A549 (cell line): ENCODE results near the gene PAX1. TPM values are rescaled to one million over a fixed set of nuclear protein-coding genes. Genes with fewer than 3 reads are reported as not detected.

ENCODE experiments used
- ATAC-seq, 2 experiments: fragments of 200-7000 bp in 1 of 2; fragments of >200 bp in 1 of 2; cut with Nextera tagmentation in 1 of 2; cut with Tn5 transposase in 1 of 2; 3 replicates each; pipeline versions ENCODE4 v1.8.0 to v1.9.1; 2018 to 2020; ENCODE audit warnings: mild to moderate bottlenecking in 1 of 2, moderate library complexity in 1 of 2
- CTCF ChIA-PET: fragments of 300-600 bp; sonication (Branson Sonifier 250); formaldehyde crosslinking; extraction: SDS; loops from one replicate; lab custom pipeline; 2021; ENCODE audit warnings: antibody characterized with exemption, inconsistent platforms; lab: Yijun Ruan, JAX
- POLR2A ChIA-PET: fragments of 350-600 bp; formaldehyde crosslinking; extraction: SDS; loops from one replicate; lab custom pipeline; 2021; ENCODE audit warnings: antibody characterized with exemption, inconsistent platforms; lab: Yijun Ruan, JAX
- DNase-seq, 2 experiments: peaks; one replicate each; pipeline versions ENCODE4 v3.0.0 to v3.0.0-alpha.2; 2011 to 2016; ENCODE audit warnings: low read depth in 1 of 2, low spot score in 1 of 2
- FAIRE-seq: peaks from 2 replicates; lab custom pipeline; 2011; peaks lifted over from hg19 to GRCh38; lab: Jason Lieb, UNC
- H3K27ac ChIP-seq, 2 experiments: fragments of >200 bp; sonication (Bioruptor Twin); formaldehyde crosslinking; 3 replicates each; pipeline ENCODE4 v1.5.1; 2016 to 2017
- H3K4me1 ChIP-seq: fragments of >200 bp; sonication (Bioruptor Twin); formaldehyde crosslinking; 3 replicates; pipeline ENCODE4 v1.6.1; 2016
- H3K4me2 ChIP-seq: fragments of >200 bp; sonication (Bioruptor Twin); formaldehyde crosslinking; 3 replicates; pipeline ENCODE4 v1.6.1; 2016
- H3K4me3 ChIP-seq: fragments of >200 bp; sonication (Bioruptor Twin); formaldehyde crosslinking; 3 replicates; pipeline ENCODE4 v1.5.1; 2016
- H3K9me3 ChIP-seq: fragments of >200 bp; sonication (Bioruptor Twin); formaldehyde crosslinking; 3 replicates; pipeline ENCODE4 v1.6.1; 2016
- BCL3 ChIP-seq: fragments of >200 bp; sonication (Bioruptor Twin); formaldehyde crosslinking; IDR thresholded peaks from 3 replicates; pipeline ENCODE4 v1.6.1; 2016
- CEBPB ChIP-seq, 2 experiments: fragments of >200 bp in 1 of 2; sonication (Bioruptor Twin) in 1 of 2; formaldehyde crosslinking in 1 of 2; IDR thresholded peaks; 2 replicates each; pipeline ENCODE4 v1.6.1; 2012 to 2016
- CHD2 ChIP-seq: fragments of 150-350 bp; IDR thresholded peaks from 2 replicates; pipeline ENCODE4 v1.6.1; 2014; ENCODE audit warnings: low read length; ENCODE audit not compliant: partially characterized antibody
- CHD4 ChIP-seq: fragments of 200-600 bp; sonication (generic); IDR thresholded peaks from 2 replicates; pipeline ENCODE4 v1.6.1; 2016; ENCODE audit warnings: antibody characterized with exemption, mild to moderate bottlenecking, borderline replicate concordance
- CTCF ChIP-seq: fragments of >200 bp; sonication (Bioruptor Twin); formaldehyde crosslinking; IDR thresholded peaks from 3 replicates; pipeline ENCODE4 v1.5.1; 2016
- E2F6 ChIP-seq: IDR thresholded peaks from 2 replicates; pipeline ENCODE4 v1.6.1; 2012; ENCODE audit warnings: low read depth, borderline replicate concordance
- EP300 ChIP-seq, 2 experiments: fragments of >200 bp; sonication (Bioruptor Twin); formaldehyde crosslinking; IDR thresholded peaks; 2 replicates in 1 of 2; 3 replicates in 1 of 2; pipeline ENCODE4 v1.6.1; 2016 to 2017
- FOSL2 ChIP-seq, 2 experiments: fragments of 450-650 bp in 1 of 2; fragments of >200 bp in 1 of 2; sonication (Bioruptor Twin) in 1 of 2; formaldehyde crosslinking; IDR thresholded peaks; 2 replicates each; pipeline versions ENCODE4 v1.5.0 to v1.6.1; 2016 to 2020; ENCODE audit warnings: mild to moderate bottlenecking in 1 of 2, moderate library complexity in 1 of 2
- FOXS1 ChIP-seq: fragments of 250-450 bp; sonication (Bioruptor Pico); IDR thresholded peaks from 2 replicates; pipeline ENCODE4 v1.5.0; 2020; ENCODE audit warnings: mild to moderate bottlenecking, moderate library complexity
- GATA3 ChIP-seq: IDR thresholded peaks from 2 replicates; pipeline ENCODE4 v1.6.1; 2012; ENCODE audit warnings: borderline replicate concordance
- HEYL ChIP-seq: fragments of 250-450 bp; sonication (Bioruptor Pico); IDR thresholded peaks from 2 replicates; pipeline ENCODE4 v1.8.0; 2021; ENCODE audit warnings: mild to moderate bottlenecking, moderate library complexity
- HOXA7 ChIP-seq: fragments of 250-450 bp; sonication (Bioruptor Pico); IDR thresholded peaks from 2 replicates; pipeline ENCODE4 v1.5.0; 2020; ENCODE audit warnings: mild to moderate bottlenecking, moderate library complexity
- JUN ChIP-seq, 2 experiments: fragments of >200 bp; sonication (Bioruptor Twin); formaldehyde crosslinking; IDR thresholded peaks; 2 replicates in 1 of 2; 3 replicates in 1 of 2; pipeline ENCODE4 v1.6.1; 2016 to 2017
- KDM1A ChIP-seq: fragments of 200-600 bp; sonication (generic); IDR thresholded peaks from 2 replicates; pipeline ENCODE4 v1.6.1; 2016; ENCODE audit warnings: low read depth, mild to moderate bottlenecking
- MAX ChIP-seq: IDR thresholded peaks from 2 replicates; pipeline ENCODE4 v1.6.1; 2012
- POLR2AphosphoS2 ChIP-seq: conservative IDR thresholded peaks from 2 replicates; pipeline ENCODE4 v1.6.1; 2012; ENCODE audit warnings: low read length, improper control_type of control experiment, inconsistent platforms
- RAD21 ChIP-seq, 2 experiments: fragments of >200 bp in 1 of 2; sonication (Bioruptor Twin) in 1 of 2; formaldehyde crosslinking in 1 of 2; IDR thresholded peaks in 1 of 2; conservative IDR thresholded peaks in 1 of 2; 2 replicates in 1 of 2; 3 replicates in 1 of 2; pipeline ENCODE4 v1.6.1; 2012 to 2018; ENCODE audit warnings: inconsistent platforms in 1 of 2
- RARB ChIP-seq: fragments of 250-450 bp; sonication (Bioruptor Pico); IDR thresholded peaks from 2 replicates; pipeline ENCODE4 v1.8.0; 2021; ENCODE audit warnings: mild to moderate bottlenecking, moderate library complexity
- RFX5 ChIP-seq: fragments of 450-650 bp; IDR thresholded peaks from 2 replicates; pipeline ENCODE4 v1.7.1; 2014; ENCODE audit warnings: antibody characterized with exemption, mild to moderate bottlenecking, moderate library complexity
- SMC3 ChIP-seq: fragments of >200 bp; sonication (Bioruptor Twin); formaldehyde crosslinking; IDR thresholded peaks from 3 replicates; pipeline ENCODE4 v1.6.1; 2018; ENCODE audit warnings: inconsistent platforms
- TFCP2L1 ChIP-seq: fragments of 250-450 bp; sonication (Bioruptor Pico); IDR thresholded peaks from 2 replicates; pipeline ENCODE4 v1.5.0; 2021; ENCODE audit warnings: mild to moderate bottlenecking
- ZC3H11A ChIP-seq: fragments of 450-650 bp; IDR thresholded peaks from 2 replicates; pipeline ENCODE4 v1.6.1; 2014; ENCODE audit warnings: antibody characterized with exemption, mild to moderate bottlenecking
- ZNF302 ChIP-seq: fragments of 250-450 bp; sonication (Bioruptor Pico); IDR thresholded peaks from 2 replicates; pipeline ENCODE4 v1.9.0; 2021; ENCODE audit warnings: inconsistent platforms, mild to moderate bottlenecking, moderate library complexity
- WGBS: methylation state at CpG from one replicate; pipeline ENCODE4 v1.1.6; 2017; ENCODE audit errors: missing lambda C conversion rate; 5-methylcytosine and 5-hydroxymethylcytosine counted together
- polyA plus RNA-seq, 4 experiments: library from polyadenylated mRNA; depleted of rRNA in 3 of 4; stranded (reverse); fragments of >200 nt; fragmentation: RNase III in 1 of 4; extraction: RNeasy Plus Mini Kit Qiagen cat#74134 plus additional on column Dnase treatment in 1 of 4; gene quantifications; 2 replicates in 3 of 4; 3 replicates in 1 of 4; pipeline ENCODE4 v1.2.3, GENCODE V29; 2011 to 2017

PAX1 gene
- polyA plus RNA-seq, 2 of the 4 experiments (the other 2 are of a cell fraction) = not detected

DNA sequence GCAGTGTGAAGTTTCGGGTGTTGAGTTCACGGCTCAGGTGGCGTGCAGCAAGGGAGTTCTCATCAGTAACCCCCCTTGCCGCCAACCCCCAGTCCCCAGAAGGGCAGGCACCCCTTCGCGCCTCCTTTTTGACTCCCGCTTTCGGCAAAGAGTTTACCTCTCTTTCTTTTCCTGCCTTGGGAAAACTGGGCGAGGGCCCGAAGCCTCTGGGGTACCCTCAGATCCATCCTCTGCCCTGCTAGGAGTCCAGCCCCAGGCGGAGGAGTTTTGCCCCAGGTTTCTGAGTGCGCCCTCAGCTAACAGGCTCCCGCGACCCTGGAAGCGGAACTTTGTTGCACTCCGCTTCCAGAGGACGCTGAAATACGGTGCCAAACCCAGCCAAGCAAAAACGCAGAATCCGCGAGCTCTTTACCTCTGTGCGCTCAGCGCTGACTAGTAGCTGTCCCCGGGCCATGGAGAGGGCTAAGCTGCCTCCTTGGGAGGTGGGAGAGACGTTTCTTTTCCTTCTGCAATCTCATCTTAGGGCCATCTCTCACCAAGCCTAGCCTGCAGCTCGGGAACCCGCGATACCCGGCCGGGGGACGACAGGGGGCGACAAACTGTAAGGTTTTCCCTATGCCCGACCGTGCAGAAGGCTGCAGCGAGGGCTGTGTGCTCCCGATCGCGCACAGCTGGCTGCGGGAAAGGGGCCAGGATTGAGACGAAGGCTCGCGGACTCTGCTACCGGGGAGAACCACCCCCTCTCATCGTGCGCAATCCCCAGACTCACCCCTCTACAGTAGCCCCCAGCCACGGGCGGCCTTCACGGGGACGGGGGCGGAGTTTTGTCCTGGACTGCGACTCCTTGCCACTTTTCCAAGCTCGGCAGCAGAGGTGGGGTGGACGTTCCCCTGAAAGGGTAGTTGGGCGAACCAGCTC, 2.7 kb upstream of the PAX1 start:
- no peaks in the 10 kb centered on the region; the same call in 2 of the 3 replicates for H3K9me3 ChIP-seq
- H3K27ac ChIP-seq = no peak overlapping the region
- peak overlapping the region; percentile 99 for H3K4me2 ChIP-seq
- ATAC-seq (peak; percentile 85 to 97), FAIRE-seq (no peak), DNase-seq (peak; percentile 65 to 69)
- TF ChIP-seq HEYL (CRISPR knock-in tag) (no peak), RAD21 (conservative IDR thresholded peaks at IDR 0.05 in 1 of 2, IDR thresholded peaks at IDR 0.05 in 1 of 2) (peak; percentile 55 to 65), E2F6 (0 out of 2 replicates have a peak, but pooled peaks have one; percentile 20), CHD4 (no peak), GATA3 (no peak), MAX (0 out of 2 replicates have a peak, but pooled peaks have one; percentile 25), CTCF (peak; percentile 66), SMC3 (peak; percentile 52; the same call in 2 of the 3 replicates)
- ChIA-PET CTCF (interaction anchor here (0.6 to 12.0 kb wide), 39 partner anchors 8 to 618 kb away, joined by 3 to 115 read pairs (median 4); no protein-coding TSS in a partner anchor), POLR2A (no interaction called here)
- H3K4me1 ChIP-seq = no peaks in the 10 kb centered on the region
- H3K4me3 ChIP-seq = peak overlapping the region; percentile 44
- WGBS = 24% methylated on average over 42 of the region's 54 CpGs

DNA sequence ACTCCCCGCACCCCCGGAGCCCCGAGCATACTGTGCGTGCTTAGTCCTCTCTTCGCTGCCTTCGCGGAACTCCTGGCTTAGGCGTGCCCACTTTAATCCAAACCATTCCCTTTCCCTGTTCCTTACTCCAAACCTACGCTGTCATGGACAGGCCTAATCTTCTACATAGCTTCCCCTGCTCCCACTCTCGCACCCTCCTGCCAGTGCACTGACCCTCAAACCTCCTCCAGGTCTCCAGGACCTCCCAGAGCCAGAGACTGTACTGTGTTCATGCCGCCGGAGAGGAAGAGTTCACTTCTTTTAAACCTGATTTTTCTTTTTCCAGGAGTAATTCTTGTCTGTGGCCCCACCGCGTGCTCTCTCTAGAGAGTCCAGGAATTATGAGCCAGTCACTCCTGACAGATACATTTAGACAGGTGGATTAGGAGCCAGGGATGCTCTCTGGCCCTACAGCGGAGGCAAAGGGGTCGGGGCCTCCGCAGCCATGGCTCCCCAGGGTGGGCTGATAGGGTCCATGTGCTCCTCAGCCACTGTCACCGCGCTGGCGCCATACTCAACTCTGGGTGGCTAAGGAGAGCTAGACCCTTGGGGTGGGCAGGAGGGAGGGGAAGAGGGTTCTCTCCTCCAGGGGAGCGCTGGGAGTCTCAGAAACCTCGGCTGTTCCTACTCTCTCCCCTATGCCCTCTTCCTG, 1.6 kb upstream of the PAX1 start:
- POLR2A ChIA-PET = no interaction called here
- WGBS = 46% methylated on average over 22 of the region's 22 CpGs
- no peak overlapping the region for H3K27ac ChIP-seq

More for the DNA sequence above, 1.6 kb upstream of the PAX1 start:
- TF ChIP-seq JUN (IDR thresholded peaks at IDR 0.05) (no peak), KDM1A (no peak), CEBPB (IDR thresholded peaks at IDR 0.05) (no peak), ZNF302 (CRISPR knock-in tag) (no peak), POLR2AphosphoS2 (no peak), RFX5 (no peak), EP300 (IDR thresholded peaks at IDR 0.05) (no peak), HOXA7 (CRISPR knock-in tag) (no peak), FOSL2 (IDR thresholded peaks at IDR 0.05) (no peak), FOSL2 (CRISPR knock-in tag; IDR thresholded peaks at IDR 0.05) (no peak), E2F6 (no peak), CHD2 (no peak), BCL3 (no peak), ZC3H11A (no peak), TFCP2L1 (CRISPR knock-in tag) (no peak), RARB (CRISPR knock-in tag) (no peak), FOXS1 (CRISPR knock-in tag) (no peak)
- CTCF ChIA-PET = interaction anchor here (0.7 to 12.0 kb wide), 30 partner anchors 8 to 613 kb away, joined by 3 to 115 read pairs (median 5); no protein-coding TSS in a partner anchor
- peak overlapping the region; percentile 99 for H3K4me2 ChIP-seq
- no peaks in the 10 kb centered on the region; the same call in 2 of the 3 replicates for H3K9me3 ChIP-seq
- peak in 1 of 2 experiments; percentile 26; a peak in 3 of 6 replicates for ATAC-seq
- no peak overlapping the region; the same call in 1 of the 3 replicates for H3K4me3 ChIP-seq
- no peaks in the 10 kb centered on the region for H3K4me1 ChIP-seq
- no peak for DNase-seq
- no peak for FAIRE-seq
